Heart right ventricle (tissue), 16 donors: ENCODE results near the gene MARCHF9. TPM values are rescaled to one million over a fixed set of nuclear protein-coding genes. Genes with fewer than 3 reads are reported as not detected.

Source experiments
- ATAC-seq, 8 donors: fragments of 200-7000 bp; cut with Tn5 transposase; one replicate each; pipeline ENCODE4 v1.9.1; 2020; ENCODE audit warnings: mild to moderate bottlenecking in 8 of 8, moderate library complexity in 8 of 8, moderate number of reproducible peaks in 1 of 8
- DNase-seq, 2 donors: peaks; one replicate each; pipeline ENCODE4 v3.0.0-alpha.2; 2020
- H3K27ac ChIP-seq, 10 donors: fragments of 200-600 bp; sonication (generic) in 2 of 10; one replicate each; pipeline versions ENCODE4 v1.5.0 to v1.8.0; 2020 to 2022; ENCODE audit warnings: mild to moderate bottlenecking in 3 of 10
- H3K27me3 ChIP-seq, 7 donors: fragments of 200-600 bp; one replicate each; pipeline ENCODE4 v1.8.0; 2021 to 2022; ENCODE audit warnings: mild to moderate bottlenecking in 2 of 7
- H3K36me3 ChIP-seq, 9 donors: fragments of 200-600 bp; sonication (generic) in 1 of 9; one replicate each; pipeline versions ENCODE4 v1.5.0 to v1.8.0; 2020 to 2022; ENCODE audit warnings: mild to moderate bottlenecking in 2 of 9
- H3K4me1 ChIP-seq, 9 donors: fragments of 200-600 bp; sonication (generic) in 1 of 9; one replicate each; pipeline versions ENCODE4 v1.5.0 to v1.8.0; 2020 to 2022; ENCODE audit warnings: mild to moderate bottlenecking in 4 of 9
- H3K4me3 ChIP-seq, 10 donors: fragments of 200-600 bp; sonication (generic) in 2 of 10; one replicate each; pipeline versions ENCODE4 v1.5.0 to v1.8.0; 2020 to 2022; ENCODE audit warnings: mild to moderate bottlenecking in 7 of 10, moderate library complexity in 2 of 10
- H3K9me3 ChIP-seq, 11 donors: fragments of 200-600 bp in 10 of 11; sonication (generic) in 2 of 11; one replicate each; pipeline versions ENCODE4 v1.5.0 to v1.8.0; 2013 to 2022; ENCODE audit warnings: mild to moderate bottlenecking in 2 of 11, control low read depth in 1 of 11, moderate library complexity in 1 of 11
- WGBS, 2 donors: extraction: QIAGEN DNeasy Blood & Tissue Kit; methylation state at CpG; one replicate each; pipeline ENCODE4 v1.1.7; 2013; ENCODE audit warnings: inconsistent platforms in 1 of 2; 5-methylcytosine and 5-hydroxymethylcytosine counted together
- intact Hi-C, 10 donors: fragments of 100-400 bp; cut with DNase I; formaldehyde crosslinking; loops; one replicate each; pipeline versions ENCODE4 v1.11.1 to v1.14.2; 2022
- polyA plus RNA-seq, 2 donors: library from polyadenylated mRNA; stranded (reverse); fragments of 200-250 nt; gene quantifications; one replicate each; pipeline ENCODE4 v1.2.3, GENCODE V29; 2013
- total RNA-seq, 10 donors: library from RNA; stranded (reverse); fragmentation: NEBNext Ultra II Directional in 3 of 10; extraction: Animal tissue kit (Norgen Biotek cat#: 25700) in 3 of 10; gene quantifications; one replicate each; pipeline versions ENCODE4 v1.2.1 to v1.2.4, GENCODE V29; 2021 to 2023
- TF ChIP-seq, protein P1 (sequence below), 9 donors: fragments of 200-600 bp; sonication (generic) in 2 of 9; IDR thresholded peaks; one replicate each; pipeline versions ENCODE4 v1.5.0 to v1.8.0; 2021 to 2022; ENCODE audit warnings: antibody characterized with exemption in 9 of 9, mild to moderate bottlenecking in 5 of 9, moderate library complexity in 1 of 9
- donor health status: Arrhythmogenic right ventricular cardiomyopathy.
- donor health status: ischemic (EF 13 %, LVEDD 7.1; RV severe dilation, severe dysfunction).
- donor health status: healthy with polysubstance abuse.
- donor health status: DM: no; HTN: yes; CAD: no.
- donor health status: DM: no; HTN: no; CAD: no.
- donor health status: ischemic (EF 25% LVEDD 6.9; RV normal size, moderate dysfunction).
- donor health status: ischemic (EF 25% LVEDD 5.7; RV mildly dilated, moderate dysfunction).
- donor health status: healthy.
- donor health status: DM: yes; HTN: yes; CAD: no.
- donor health status: Ischemic cardiomyopathy.
- donor health status: ischemic (EF 35%, LVEDD 5.7; RV mildly dilated, moderate dysfunction).
- donor health status: nonischemic (EF 11% LVEDD 7.7; RV severe dilation, severe dysfunction).
- donor health status: DM: yes; HTN: yes; CAD: no.
- donor health status: PGD.
- donor health status: ischemic (EF 29% LVEDD 5.4; RV normal size, mild dysfunction).
- donor health status: nonischemic (EF 23%, LVEDD 6.1; RV moderate dilation, normal function).

The MARCHF9 gene
- total and polyA plus RNA-seq, 12 donors, result 11.2 to 20.7 (median 13.7) TPM

GRCh38 chr12:57732726-57733593 is 21.9 kb upstream of the MARCHF9 start:
- no peaks in the 10 kb centered on the region for H3K9me3 ChIP-seq
- peaks cover 12 to 73% (median 48%) of the 10 kb centered on the region in 7 donors for H3K27me3 ChIP-seq
- TF ChIP-seq, protein P1, sequence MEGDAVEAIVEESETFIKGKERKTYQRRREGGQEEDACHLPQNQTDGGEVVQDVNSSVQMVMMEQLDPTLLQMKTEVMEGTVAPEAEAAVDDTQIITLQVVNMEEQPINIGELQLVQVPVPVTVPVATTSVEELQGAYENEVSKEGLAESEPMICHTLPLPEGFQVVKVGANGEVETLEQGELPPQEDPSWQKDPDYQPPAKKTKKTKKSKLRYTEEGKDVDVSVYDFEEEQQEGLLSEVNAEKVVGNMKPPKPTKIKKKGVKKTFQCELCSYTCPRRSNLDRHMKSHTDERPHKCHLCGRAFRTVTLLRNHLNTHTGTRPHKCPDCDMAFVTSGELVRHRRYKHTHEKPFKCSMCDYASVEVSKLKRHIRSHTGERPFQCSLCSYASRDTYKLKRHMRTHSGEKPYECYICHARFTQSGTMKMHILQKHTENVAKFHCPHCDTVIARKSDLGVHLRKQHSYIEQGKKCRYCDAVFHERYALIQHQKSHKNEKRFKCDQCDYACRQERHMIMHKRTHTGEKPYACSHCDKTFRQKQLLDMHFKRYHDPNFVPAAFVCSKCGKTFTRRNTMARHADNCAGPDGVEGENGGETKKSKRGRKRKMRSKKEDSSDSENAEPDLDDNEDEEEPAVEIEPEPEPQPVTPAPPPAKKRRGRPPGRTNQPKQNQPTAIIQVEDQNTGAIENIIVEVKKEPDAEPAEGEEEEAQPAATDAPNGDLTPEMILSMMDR (IDR thresholded peaks at IDR 0.05), result no peak
- DNase-seq (no peak), ATAC-seq (no peak)
- WGBS, 2 donors, result 76 to 78% methylated on average over 11 of the region's 11 CpGs
- intact Hi-C loops, result no loop called here
- H3K36me3 ChIP-seq, result peaks cover 0 to 75% (median 0%) of the 10 kb centered on the region in 9 donors
- H3K4me1 ChIP-seq, result peaks cover 17 to 29% (median 26%) of the 10 kb centered on the region in 9 donors
- no peak overlapping the region for H3K4me3 ChIP-seq
- H3K27ac ChIP-seq, result no peak overlapping the region

DNA sequence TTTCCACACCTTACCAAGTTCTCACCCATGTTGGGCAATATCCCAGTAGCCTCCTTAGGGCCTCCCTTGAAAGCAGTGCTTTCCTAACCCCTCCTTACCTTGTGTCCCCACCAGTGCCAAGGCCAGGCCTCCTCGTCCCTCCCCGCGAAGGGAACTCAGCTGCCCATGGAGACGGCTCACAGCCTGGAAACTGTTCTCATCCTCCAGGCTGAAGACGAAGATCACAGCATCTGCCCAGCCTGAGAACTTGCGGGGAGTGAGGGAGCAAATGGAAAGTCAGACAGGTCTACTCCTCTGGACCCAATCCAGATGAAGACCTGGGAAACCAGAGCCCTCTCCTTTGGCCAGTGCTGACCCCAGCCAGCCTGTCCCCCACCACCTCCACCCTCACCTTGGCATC is 21.0 kb upstream of the MARCHF9 start:
- peaks cover 13 to 83% (median 57%) of the 10 kb centered on the region in 7 donors for H3K27me3 ChIP-seq
- peak overlapping the region in 1 of 10 donors; percentile 1 for H3K4me3 ChIP-seq
- ATAC-seq, result no peak
- H3K36me3 ChIP-seq, result peaks cover 0 to 70% (median 0%) of the 10 kb centered on the region in 9 donors
- no peak overlapping the region for H3K27ac ChIP-seq
- intact Hi-C loops, result no loop called here
- peaks cover 19 to 38% (median 32%) of the 10 kb centered on the region in 9 donors for H3K4me1 ChIP-seq
- TF ChIP-seq, protein P1 (IDR thresholded peaks at IDR 0.05), result no peak
- 76% methylated on average over 6 of the region's 6 CpGs for WGBS, 2 donors
- DNase-seq, result no peak
- H3K9me3 ChIP-seq, result no peaks in the 10 kb centered on the region

- H3K27ac ChIP-seq, result peak overlapping the region in 1 of 10 donors; percentile 7
- H3K36me3 ChIP-seq, result peaks cover 0 to 64% (median 0%) of the 10 kb centered on the region in 9 donors
- 78% methylated on average over 4 of the region's 4 CpGs for WGBS, 2 donors
- no peaks in the 10 kb centered on the region for H3K9me3 ChIP-seq
- intact Hi-C loops, result no loop called here
- no peak for DNase-seq
- H3K27me3 ChIP-seq, result peaks cover 13 to 90% (median 64%) of the 10 kb centered on the region in 7 donors
- peak overlapping the region in 2 of 10 donors; percentile 17 to 53 for H3K4me3 ChIP-seq
- ATAC-seq, result no peak
- H3K4me1 ChIP-seq, result peaks cover 19 to 45% (median 34%) of the 10 kb centered on the region in 9 donors
- TF ChIP-seq, protein P1 (IDR thresholded peaks at IDR 0.05), result no peak
Measured at GRCh38 chr12:57734591-57734990, 20.3 kb upstream of the MARCHF9 start.

- TF ChIP-seq, protein P1 (IDR thresholded peaks at IDR 0.05), result no peak
- peak overlapping the region; percentile 7 to 56 (median 50) for H3K4me3 ChIP-seq
- peak overlapping the region in 3 of 10 donors; percentile 47 to 77 (median 55) for H3K27ac ChIP-seq
- H3K4me1 ChIP-seq, result peaks cover 19 to 51% (median 34%) of the 10 kb centered on the region in 9 donors
- H3K27me3 ChIP-seq, result peaks cover 13 to 93% (median 71%) of the 10 kb centered on the region in 7 donors
- H3K36me3 ChIP-seq, result peaks cover 0 to 57% (median 0%) of the 10 kb centered on the region in 9 donors
- intact Hi-C loops, result no loop called here
- no peaks in the 10 kb centered on the region for H3K9me3 ChIP-seq
- ATAC-seq, result no peak
- no peak for DNase-seq
- 22 to 26% methylated on average over 8 of the region's 8 CpGs for WGBS, 2 donors
Measured at GRCh38 chr12:57735198-57735855, 19.6 kb upstream of the MARCHF9 start.
